Pulmonary artery endothelial cell (primary cell): ENCODE results near the gene TXK. TPM values are rescaled to one million over a fixed set of nuclear protein-coding genes. Genes with fewer than 3 reads are reported as not detected.

ENCODE experiments used
- DNase-seq: peaks from one replicate; pipeline ENCODE4 v3.0.0-alpha.2; 2011; ENCODE audit warnings: low read depth, low spot score
- total RNA-seq: library from RNA; depleted of rRNA; stranded (reverse); fragments of >200 nt; gene quantifications from 2 replicates; pipeline ENCODE4 v1.2.3, GENCODE V29; 2014

Gene TXK
- total RNA-seq, 1 donor from 2014 or later: 0.07 TPM

DNA sequence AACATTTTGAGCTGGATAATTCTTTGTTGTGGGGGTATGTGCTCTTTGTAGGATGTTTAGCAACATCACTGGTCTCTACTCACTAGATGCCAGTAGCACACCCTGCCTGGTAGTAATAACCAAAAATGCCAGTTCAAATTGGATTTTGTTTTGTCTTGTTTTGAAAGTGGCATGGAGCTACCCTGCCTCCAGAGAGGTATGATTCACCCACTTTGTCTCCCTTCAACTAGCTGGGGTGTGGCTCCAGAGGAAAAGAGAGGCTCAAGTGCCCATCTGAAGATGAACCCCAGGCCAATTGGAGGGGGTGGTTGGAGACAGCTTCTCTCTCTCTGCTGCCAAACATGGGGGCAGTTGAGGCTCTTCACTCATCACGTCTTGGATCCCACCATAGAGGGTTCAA, 83.0 kb downstream of the TXK start:
- no peak for DNase-seq

DNA sequence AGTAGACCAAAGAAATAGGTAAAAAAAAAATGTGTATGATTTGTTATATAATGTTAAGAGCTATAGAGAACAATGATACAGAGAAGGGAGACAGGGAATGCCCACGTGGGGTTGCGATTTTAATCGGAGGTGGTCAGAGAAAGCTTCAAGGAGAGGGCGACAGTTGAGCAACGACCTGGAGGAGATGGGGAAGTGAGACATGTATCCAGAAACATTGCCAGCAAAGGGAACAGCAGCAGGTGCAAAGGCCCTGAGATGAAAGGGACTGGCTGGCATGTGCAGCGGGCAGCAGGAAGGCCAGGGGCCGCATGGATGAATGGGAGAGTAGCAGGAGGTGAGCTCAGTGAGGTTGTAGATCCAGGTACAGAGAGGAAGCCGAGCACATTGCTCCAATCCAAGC, 84.6 kb downstream of the TXK start:
- DNase-seq: no peak

DNA sequence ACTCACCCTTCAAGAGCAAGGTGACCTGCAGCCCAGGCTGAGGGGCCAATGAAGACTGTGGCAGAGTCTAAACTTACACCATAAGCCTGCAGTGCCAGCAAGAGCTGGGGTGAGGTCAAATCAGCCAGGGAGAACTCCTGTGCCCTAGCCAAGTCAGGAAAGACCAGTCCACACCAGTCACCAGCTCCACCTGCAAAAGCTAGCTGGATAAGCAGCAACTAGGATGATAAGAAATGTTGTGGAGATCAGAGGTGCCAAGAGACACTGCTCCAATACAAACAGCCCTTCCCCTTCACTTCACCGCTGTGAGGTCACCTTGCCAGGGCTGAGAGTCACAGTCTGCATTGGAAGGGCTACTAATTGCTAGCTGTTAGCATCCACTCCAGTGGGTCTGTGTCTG, 86.2 kb downstream of the TXK start:
- no peak for DNase-seq

DNA sequence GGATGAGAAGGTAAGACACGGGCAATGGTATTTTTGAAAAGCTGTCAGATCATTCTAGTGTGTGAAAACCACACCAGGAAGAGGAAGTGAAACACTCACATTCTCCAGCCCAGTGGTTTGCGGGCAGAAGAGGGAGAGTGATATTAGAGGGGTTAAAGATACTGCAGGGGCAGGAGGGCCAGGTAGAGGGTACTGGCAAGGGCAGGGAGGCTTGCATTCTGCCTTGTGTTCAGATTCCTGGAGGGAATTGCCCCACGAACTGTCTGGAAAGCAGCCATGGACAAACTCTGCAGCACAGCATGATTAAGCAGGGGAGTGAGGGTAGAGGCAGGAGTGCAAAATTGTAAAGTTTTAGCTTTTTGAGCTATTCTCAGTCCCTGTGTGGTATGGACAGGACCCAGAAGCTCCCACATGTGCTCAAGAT, 86.6 kb downstream of the TXK start:
- no peak for DNase-seq

- no peak for DNase-seq
These were observed 88.0 kb downstream of the TXK start for GRCh38 chr4:48046059-48046458.

- no peak for DNase-seq
These were observed 89.8 kb downstream of the TXK start for GRCh38 chr4:48044298-48044697.

DNA sequence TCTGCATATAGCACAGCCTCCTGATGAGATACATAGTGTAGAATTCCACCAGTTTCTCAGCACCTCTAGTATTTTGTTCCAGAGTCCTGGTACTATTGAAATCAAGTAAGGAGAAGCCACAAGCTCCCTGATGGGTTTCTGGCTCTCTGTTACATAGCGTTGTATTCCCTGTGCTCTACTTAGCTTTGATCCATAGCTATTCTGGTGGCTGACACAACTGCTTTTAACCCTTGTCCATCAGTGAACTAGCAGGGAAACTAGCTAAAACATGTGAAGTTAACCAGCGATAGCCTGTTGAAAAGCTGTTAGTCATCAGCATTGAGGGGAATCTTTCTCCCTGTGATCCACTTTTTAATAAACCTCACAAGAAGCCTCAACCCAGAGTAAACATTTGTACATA, 90.5 kb downstream of the TXK start:
- DNase-seq: no peak

- no peak for DNase-seq
These were observed 91.0 kb downstream of the TXK start for GRCh38 chr4:48042979-48043461.

DNA sequence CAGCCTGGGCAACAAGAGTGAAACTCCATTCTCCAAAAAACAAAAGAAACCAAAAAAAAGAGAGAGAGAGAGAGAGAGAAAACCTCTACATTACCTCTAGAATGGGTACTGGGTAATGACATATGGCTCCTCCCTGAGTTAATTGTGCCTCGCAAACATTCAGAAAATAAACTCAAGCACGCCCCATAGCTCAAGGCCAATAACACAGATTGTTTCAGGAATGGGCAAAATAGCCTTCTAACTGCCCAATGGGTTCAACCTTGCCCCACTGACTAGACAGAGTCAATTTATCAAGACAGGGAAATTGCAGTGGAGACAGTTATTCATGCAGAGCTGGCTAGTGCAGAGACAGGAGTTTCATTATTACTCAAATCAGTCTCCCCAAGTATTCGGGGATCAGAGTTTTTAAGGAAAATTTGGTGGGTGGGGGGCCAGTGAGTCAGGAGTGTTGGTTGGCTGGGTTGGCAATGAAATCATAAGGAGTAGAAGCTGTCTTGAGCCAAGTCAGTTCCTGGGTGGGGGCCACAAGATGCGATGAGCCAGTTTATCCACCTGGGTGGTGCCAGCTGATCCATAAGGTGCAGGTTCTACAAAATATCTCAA, 92.4 kb downstream of the TXK start:
- DNase-seq: no peak

DNA sequence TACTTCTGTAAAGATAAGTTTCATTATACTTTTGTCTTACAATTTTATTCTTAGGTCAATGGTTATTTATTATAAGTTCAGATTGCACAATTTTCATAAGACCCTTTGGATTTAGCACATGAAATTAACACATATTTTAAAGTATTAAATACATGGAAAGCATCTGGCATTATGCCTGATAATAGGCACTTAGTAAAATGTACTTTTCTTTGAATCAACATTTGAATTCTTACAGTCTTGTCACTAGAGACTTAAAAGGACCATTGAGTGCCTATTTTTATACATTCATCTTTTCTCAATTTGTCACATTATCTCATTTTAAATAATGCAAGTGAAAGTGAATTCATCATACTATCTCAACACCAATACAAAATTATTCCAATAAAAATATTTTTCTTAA, 94.5 kb downstream of the TXK start:
- no peak for DNase-seq

GRCh38 chr4:48038666-48039065, 95.4 kb downstream of the TXK start:
- no peak for DNase-seq

DNA sequence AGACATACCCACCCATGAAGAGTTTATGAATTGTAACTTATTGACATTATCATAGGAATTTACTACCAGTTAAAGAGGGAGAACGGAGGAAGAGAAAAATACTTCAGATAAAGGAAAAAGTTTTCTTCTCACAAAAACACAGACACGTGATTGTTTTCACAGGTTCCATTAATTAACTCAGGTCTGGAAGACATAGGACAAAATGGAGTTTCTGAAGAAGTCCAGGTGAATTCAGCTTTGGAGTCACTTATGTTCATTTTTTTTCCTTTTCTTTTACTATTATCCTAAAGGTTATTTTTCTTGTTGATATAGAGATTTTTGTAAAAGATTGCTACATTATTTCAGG, 97.0 kb downstream of the TXK start:
- DNase-seq: no peak

- no peak for DNase-seq
These were observed 98.1 kb downstream of the TXK start for GRCh38 chr4:48035952-48036351.

- no peak for DNase-seq
These were observed 100.1 kb downstream of the TXK start for GRCh38 chr4:48033825-48034413.

GRCh38 chr4:48033412-48033811, 100.6 kb downstream of the TXK start:
- no peak for DNase-seq

GRCh38 chr4:48032721-48033120, 101.3 kb downstream of the TXK start:
- no peak for DNase-seq

DNA sequence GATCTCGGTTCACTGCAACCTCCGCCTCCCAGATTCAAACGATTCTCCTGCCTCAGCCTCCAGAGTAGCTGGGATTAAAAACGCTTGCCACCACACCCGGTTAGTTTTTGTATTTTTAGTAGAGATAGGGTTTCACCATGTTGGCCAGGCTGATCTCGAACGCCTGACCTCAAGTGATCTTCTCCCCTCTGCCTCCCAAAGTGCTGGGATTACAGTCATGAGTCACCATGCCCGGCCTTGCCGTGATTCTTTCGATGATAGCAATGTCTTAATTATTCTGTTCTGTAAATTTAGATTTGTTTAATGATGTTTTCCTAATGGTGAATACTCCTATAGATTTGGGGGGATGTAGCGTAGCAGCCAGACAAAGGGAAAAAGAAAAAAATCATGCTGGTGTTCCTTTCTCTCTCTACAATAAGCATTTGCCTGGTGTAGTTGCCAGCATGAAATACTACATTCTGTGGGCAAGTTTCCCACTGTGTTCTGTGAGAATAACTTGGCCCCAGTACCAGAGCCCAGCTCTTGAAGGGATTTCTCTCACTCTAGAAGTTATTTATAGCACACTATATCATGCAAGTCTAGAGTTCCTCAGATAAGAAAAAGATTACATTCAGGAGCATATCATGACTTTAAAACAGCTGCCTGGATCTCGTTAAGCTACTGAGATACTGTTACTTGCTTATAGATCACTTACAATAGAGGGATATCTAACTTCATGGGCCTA, 102.1 kb downstream of the TXK start:
- DNase-seq: no peak

DNA sequence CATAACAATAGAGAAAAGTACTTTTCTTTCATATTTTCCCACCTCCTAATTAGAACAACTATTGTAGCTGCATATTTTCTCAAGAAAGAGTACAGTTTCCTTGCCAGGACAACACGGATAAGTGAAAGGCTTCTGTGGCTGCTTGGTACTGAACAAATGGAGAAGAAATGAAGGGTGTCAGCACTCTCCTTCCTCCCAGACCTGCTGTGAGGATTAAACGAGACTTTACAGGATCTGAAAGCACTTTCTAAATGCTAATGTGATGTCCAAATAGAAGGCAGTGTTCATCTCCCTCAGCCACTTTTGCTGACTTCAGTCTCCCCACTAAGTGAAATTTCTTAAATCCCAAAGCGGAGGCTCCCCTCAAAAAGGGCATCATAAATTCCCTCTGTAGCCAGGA, 103.6 kb downstream of the TXK start:
- DNase-seq: no peak

GRCh38 chr4:48028696-48029095, 105.4 kb downstream of the TXK start:
- no peak for DNase-seq

DNA sequence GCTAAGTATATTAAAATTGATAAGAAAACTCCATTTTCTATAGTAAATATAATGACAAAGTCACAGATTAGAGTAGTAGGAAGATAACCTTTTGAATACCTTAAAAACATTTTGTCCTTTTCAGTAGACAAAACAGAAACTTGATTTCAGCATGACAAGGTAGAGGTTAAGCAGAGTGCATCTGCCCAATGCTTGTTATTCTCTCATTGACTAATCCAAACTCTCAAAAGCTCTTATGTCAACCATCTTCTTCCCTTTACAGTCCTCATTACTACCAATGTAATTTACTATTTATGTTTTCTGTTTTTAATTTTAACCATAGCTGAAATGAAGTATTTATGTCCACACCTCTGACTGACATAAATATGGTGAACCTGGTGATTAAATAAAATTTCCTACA, 106.4 kb downstream of the TXK start:
- DNase-seq: no peak

- DNase-seq: no peak
These were observed 109.0 kb downstream of the TXK start for GRCh38 chr4:48025005-48025404.

GRCh38 chr4:48024522-48024921, 109.5 kb downstream of the TXK start:
- no peak for DNase-seq

DNA sequence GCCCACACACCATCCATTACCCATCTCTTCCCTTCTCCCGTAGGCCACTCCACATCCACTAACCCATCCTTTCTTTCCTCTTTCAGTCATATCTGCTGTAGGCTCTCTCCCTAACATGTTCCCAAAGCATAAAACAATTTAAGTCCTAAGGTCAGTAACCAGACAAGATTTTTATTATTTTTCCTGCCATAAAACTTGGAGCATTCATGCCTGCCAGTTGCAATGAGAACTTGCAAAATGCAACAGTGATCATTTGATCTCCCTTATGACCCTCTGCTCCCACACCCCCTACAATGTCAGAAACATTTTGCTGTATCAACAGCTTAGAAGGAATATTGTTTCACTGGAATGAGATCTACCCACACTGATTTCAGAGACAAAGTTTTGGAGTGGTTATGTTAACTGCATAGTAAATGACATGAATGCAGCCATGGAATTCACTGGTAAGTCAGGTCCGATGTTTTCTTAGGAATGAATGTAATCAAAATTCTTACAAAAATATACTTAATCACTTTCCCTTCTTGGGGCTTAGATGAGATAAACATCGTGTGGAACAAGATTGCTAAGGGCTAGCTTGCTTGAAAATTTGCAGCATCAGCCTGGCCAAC, 111.8 kb downstream of the TXK start:
- DNase-seq: no peak
